Measurements from ENCODE around the gene ZNF423.

Gene ZNF423

GRCh38 chr16:49778202-49778930 is 77.5 kb downstream of the ZNF423 start:
- DNase-seq: no peak

GRCh38 chr16:49776734-49777133 is 79.2 kb downstream of the ZNF423 start:
- DNase-seq: no peak

- DNase-seq: no peak
These were observed 79.8 kb downstream of the ZNF423 start for GRCh38 chr16:49776085-49776595.

GRCh38 chr16:49775581-49775980 is 80.3 kb downstream of the ZNF423 start:
- DNase-seq: no peak

GRCh38 chr16:49775018-49775417 is 80.9 kb downstream of the ZNF423 start:
- DNase-seq: no peak

DNA sequence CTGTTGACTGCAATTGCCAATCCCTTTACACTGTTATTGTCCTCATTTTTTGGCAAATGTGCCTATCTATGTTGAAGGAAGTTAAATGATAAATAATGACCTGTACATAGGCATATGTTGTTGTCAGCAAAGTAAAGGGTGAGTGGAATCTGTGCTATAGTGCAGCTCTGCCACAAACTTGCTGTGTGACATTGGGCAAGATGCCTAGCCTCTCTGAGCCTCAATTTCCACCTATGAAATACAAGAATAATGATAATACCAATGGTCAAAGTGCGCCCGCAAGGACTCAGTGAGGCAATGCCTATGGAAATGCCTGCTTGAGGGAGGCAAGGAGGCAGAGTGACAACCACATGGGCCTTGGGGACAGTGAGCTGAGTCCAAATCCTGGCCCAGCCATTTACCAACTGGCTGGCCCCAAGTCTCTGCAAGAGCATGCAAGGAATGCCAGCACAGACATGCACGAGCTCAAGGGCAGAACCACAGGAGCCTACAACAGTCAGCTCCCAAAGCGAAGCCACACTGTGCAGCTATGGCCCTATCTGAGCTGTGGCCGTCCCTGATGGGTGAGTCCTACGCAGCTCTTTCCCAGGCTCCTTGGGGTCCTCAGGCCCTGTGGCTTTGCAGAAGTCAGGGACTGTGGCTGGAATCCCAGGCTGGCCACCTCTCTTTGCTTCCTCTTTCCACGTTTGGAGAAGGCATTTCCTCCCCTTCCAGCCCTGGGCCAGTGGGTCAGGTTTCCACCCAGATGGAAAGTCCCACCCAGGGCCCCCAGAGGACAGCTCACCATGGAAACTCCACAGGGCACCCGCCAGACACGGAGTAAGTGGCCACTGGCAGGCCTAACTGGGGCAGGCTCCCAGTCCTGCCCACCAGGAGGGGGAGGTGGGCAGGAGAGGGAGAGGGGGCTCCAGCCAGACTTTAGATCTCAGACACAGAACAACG is 82.1 kb downstream of the ZNF423 start:
- DNase-seq: no peak

- no peak for DNase-seq
These were observed 87.9 kb downstream of the ZNF423 start for GRCh38 chr16:49767998-49768397.

- DNase-seq: no peak
These were observed 88.5 kb downstream of the ZNF423 start for GRCh38 chr16:49767414-49767813.

- DNase-seq: no peak
These were observed 89.7 kb downstream of the ZNF423 start for GRCh38 chr16:49766225-49766624.

- no peak for DNase-seq
These were observed 92.1 kb downstream of the ZNF423 start for GRCh38 chr16:49763826-49764225.

DNA sequence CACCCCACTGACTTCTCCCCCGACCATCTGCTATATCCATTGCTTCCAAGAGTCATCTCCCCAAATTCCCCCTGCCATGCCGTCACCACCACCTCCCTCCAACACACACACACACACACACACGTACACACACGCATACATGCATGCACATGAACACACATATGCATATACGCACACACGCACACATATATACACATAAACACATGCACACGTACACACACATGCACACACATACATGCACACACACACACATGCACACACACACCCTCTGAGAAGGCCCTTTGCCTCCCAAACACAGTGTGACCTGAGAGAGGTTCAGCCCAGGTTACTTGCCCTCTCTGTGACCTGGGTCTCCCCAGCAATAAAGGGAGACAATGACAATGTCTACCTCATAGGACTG is 95.1 kb downstream of the ZNF423 start:
- no peak for DNase-seq

- no peak for DNase-seq
These were observed 98.3 kb downstream of the ZNF423 start for GRCh38 chr16:49757559-49758069.

- DNase-seq: no peak
These were observed 98.9 kb downstream of the ZNF423 start for GRCh38 chr16:49756775-49757558.

GRCh38 chr16:49755716-49756505 is 100.0 kb downstream of the ZNF423 start:
- DNase-seq: no peak

DNA sequence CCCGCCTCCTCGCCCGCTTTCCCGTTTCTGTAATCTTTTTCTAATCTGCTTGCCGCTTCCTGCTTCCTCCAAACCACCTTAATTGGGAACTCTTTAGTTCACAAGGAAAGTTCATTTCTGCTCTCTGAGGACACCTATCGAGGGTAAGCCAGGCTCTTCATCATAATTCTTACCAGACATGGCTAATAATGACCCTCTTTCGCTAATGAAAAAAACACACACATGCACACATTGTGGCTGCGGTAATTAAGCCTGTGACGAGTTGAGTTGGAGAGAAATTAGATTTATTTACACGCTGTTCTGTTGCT is 100.6 kb downstream of the ZNF423 start:
- no peak for DNase-seq

DNA sequence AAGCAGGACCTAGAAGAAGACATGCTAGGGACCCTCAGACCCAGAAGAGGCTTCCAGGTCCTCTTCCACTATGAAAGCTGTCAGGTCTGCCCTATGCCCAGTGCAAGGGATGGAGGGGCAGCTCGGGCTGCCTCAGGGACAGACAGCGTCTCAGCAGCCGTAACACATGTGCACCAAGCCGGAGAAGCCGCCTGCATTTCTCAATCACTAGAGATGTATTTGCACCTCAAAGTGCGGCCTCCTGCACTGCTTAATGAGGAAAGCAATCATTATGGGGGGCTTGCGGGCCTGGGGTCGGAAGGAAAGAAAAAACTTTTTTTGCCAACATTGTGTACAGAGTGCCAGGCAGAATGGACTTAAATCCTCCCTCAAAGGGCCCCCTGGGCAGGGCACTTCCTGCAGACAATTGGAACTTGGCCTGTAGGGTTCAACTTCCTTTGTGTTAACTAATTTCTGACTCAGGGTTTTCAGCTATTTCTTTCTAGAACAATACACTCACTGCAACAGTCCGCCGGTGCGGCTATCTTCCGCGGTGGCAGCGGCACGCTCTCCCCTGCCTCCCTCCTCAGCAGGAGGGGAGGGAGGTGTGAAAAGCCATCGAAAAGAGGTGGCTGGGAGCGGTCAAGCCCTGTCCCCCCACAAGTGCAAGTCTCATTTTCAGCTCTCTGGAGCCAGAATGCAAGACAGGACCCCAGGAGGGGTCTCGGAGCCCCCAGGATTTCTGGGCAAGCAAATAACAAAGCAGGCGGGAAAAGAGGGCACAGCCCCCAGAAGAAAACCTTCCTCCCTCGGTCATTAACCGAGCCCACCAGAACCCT is 101.2 kb downstream of the ZNF423 start:
- no peak for DNase-seq

- no peak for DNase-seq
These were observed 105.4 kb downstream of the ZNF423 start for GRCh38 chr16:49750341-49751000.

- DNase-seq: no peak
These were observed 106.1 kb downstream of the ZNF423 start for GRCh38 chr16:49749816-49750215.

DNA sequence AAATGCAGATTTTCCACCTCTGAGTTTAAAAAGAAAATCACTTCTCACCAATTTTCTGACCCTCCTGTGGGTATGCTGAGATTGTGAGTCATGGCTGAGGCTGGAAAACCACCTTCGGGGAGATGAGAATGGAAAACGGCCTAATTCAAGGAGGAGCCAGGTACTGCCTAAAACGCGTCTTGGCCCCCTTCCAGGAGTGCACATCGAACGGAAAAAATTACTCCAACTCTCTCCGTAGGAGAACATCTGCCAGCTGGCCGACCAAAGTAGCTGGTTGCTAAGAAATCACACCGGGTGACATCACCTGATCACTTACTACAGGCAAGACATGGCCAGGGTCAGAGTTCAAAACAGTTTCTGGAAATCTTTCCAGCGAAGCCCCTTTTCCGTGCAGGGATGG is 107.6 kb downstream of the ZNF423 start:
- DNase-seq: no peak

DNA sequence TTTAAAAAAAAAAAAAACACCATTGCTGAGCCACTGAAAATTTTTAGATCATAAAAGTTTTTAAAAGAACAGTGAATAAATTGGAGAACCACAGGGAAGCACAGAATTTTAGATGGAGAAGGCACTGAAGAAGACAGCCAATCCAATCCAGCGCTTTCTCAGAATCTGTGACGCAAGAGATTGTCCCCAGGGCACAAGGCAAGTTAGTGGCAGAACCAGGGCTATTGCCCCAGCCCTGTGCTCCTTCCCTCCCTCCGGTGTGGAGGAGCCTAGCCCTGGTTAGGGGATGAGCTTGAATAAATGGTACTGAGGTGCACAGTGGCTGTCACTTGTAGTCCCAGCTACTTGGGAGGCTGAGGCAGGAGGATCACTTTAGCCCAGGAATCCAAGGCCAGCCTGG is 108.3 kb downstream of the ZNF423 start:
- DNase-seq: no peak

- no peak for DNase-seq
These were observed 109.4 kb downstream of the ZNF423 start for GRCh38 chr16:49746545-49746944.

All from activated CD4-positive, CD25-positive, alpha-beta regulatory T cell treated with anti-CD3 and anti-CD28 coated beads, Interleukin-2, amount 50 U/mL, for 72 hours (primary cell).